Stimulated activated CD4-positive, alpha-beta T cell treated with anti-CD3 and anti-CD28 coated beads, TNF-alpha, amount 100 ng/mL, for 24 hours (primary cell): Measurements from ENCODE around the gene CLEC2L.

ENCODE experiments used
- DNase-seq, 3 experiments: peaks; one replicate each; pipeline ENCODE4 v3.0.0-alpha.2; 2020; ENCODE audit warnings: low read depth in 3 of 3

Gene CLEC2L

GRCh38 chr7:139574618-139575337 is 51.3 kb downstream of the CLEC2L start:
- no peak for DNase-seq

GRCh38 chr7:139575338-139575680 is 51.8 kb downstream of the CLEC2L start:
- no peak for DNase-seq

GRCh38 chr7:139576179-139576973 is 52.9 kb downstream of the CLEC2L start:
- no peak for DNase-seq

- DNase-seq = no peak
These were observed 57.0 kb downstream of the CLEC2L start for GRCh38 chr7:139580435-139580834.

GRCh38 chr7:139582130-139582650 is 58.7 kb downstream of the CLEC2L start:
- DNase-seq = no peak

GRCh38 chr7:139582671-139583155 is 59.2 kb downstream of the CLEC2L start:
- no peak for DNase-seq

GRCh38 chr7:139583826-139584553 is 60.5 kb downstream of the CLEC2L start:
- DNase-seq = no peak

GRCh38 chr7:139585042-139585441 is 61.6 kb downstream of the CLEC2L start:
- DNase-seq = no peak

GRCh38 chr7:139586286-139586685 is 62.8 kb downstream of the CLEC2L start:
- no peak for DNase-seq

GRCh38 chr7:139587535-139587934 is 64.0 kb downstream of the CLEC2L start:
- no peak for DNase-seq

- no peak for DNase-seq
These were observed 65.1 kb downstream of the CLEC2L start for GRCh38 chr7:139588632-139589031.

GRCh38 chr7:139589474-139589873 is 66.0 kb downstream of the CLEC2L start:
- DNase-seq = no peak

GRCh38 chr7:139591550-139592195 is 68.2 kb downstream of the CLEC2L start:
- DNase-seq = no peak

GRCh38 chr7:139592801-139593461 is 69.4 kb downstream of the CLEC2L start:
- no peak for DNase-seq

GRCh38 chr7:139594090-139594489 is 70.6 kb downstream of the CLEC2L start:
- DNase-seq = no peak
